Measurements from ENCODE around the gene FN3KRP. TPM values are rescaled to one million over a fixed set of nuclear protein-coding genes. Genes with fewer than 3 reads are reported as not detected.

Gene FN3KRP
- total RNA-seq, 4 donors from 2014 or later = 12.8 to 22.9 (median 18.2) TPM

DNA sequence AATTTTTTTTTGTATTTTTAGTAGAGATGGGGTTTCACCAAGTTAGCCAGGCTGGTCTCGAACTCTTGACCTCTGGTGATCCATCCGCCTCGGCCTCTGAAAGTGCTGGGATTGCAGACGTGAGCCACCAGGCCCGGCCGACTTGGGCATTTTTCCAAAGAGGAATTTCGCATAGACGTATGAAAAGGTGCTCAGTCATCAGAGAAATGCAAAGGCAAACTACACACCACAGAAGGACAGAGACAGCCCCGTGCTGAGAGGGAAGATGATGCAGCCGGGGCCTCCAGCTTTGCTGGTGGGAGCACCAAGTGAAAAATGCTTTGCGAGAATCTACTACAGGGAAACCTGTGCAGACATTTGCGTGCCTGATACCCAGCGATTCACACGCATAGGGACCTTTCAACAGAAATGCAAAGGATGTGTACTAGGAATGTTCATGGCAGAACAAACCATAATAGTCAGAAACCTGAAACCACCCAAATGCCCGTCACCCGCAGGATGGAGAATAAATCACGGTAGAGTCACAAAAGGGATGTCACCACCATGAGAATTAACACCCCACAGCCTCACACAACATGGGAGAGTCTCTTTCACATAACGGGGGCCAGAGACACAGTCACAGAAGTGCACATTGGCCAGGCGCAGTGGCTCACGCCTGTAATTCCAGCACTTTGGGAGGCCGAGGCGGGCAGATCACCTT is 23.2 kb upstream of the FN3KRP start:
- TF ChIP-seq POLR2A (IDR thresholded peaks at IDR 0.05) = no peak
- no peak for TF ChIP-seq EP300 (IDR thresholded peaks at IDR 0.05)
- TF ChIP-seq, protein P1, sequence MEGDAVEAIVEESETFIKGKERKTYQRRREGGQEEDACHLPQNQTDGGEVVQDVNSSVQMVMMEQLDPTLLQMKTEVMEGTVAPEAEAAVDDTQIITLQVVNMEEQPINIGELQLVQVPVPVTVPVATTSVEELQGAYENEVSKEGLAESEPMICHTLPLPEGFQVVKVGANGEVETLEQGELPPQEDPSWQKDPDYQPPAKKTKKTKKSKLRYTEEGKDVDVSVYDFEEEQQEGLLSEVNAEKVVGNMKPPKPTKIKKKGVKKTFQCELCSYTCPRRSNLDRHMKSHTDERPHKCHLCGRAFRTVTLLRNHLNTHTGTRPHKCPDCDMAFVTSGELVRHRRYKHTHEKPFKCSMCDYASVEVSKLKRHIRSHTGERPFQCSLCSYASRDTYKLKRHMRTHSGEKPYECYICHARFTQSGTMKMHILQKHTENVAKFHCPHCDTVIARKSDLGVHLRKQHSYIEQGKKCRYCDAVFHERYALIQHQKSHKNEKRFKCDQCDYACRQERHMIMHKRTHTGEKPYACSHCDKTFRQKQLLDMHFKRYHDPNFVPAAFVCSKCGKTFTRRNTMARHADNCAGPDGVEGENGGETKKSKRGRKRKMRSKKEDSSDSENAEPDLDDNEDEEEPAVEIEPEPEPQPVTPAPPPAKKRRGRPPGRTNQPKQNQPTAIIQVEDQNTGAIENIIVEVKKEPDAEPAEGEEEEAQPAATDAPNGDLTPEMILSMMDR (IDR thresholded peaks at IDR 0.05) = no peak
- no peak for TF ChIP-seq POLR2AphosphoS5 (IDR thresholded peaks at IDR 0.05)
- no peak overlapping the region for H3K4me3 ChIP-seq
- WGBS, 2 donors (ENCODE audit: low coverage in 1 of 2) = 91 to 92% methylated on average over 9 to 19 of the region's 22 CpGs
- H3K27me3 ChIP-seq = no peaks in the 10 kb centered on the region
- H3K9me3 ChIP-seq = peaks cover 0 to 9% (median 0%) of the 10 kb centered on the region in 3 donors
- no peak for ATAC-seq
- peaks cover 0 to 14% (median 8%) of the 10 kb centered on the region in 3 donors for H3K4me1 ChIP-seq
- peaks cover 0 to 14% of the 10 kb centered on the region in 2 donors for H3K36me3 ChIP-seq
- no peak overlapping the region for H3K27ac ChIP-seq

DNA sequence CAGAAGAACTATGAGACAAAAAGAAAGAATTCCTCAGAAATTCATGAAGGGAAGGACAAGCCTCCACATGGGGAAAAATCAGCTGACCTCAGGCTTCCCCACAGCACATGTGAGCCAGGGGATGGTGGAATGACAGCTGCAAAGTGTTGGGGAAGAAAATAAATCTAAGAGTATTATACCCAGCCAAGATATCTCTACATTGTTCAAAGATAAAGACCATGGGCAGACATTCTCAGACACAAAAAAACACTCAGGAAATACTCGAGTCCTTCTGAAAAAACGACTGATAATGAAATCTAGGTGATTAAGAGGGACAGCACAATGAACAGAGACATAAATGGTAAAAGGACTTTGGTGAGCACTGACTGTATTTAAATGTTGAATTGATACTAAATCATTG is 21.9 kb upstream of the FN3KRP start:
- TF ChIP-seq POLR2A (IDR thresholded peaks at IDR 0.05) (no peak), POLR2AphosphoS5 (IDR thresholded peaks at IDR 0.05) (no peak), EP300 (IDR thresholded peaks at IDR 0.05) (no peak)
- TF ChIP-seq, protein P1 (IDR thresholded peaks at IDR 0.05) = no peak
- peaks cover 0 to 23% (median 12%) of the 10 kb centered on the region in 3 donors for H3K4me1 ChIP-seq
- peaks cover 0 to 9% (median 0%) of the 10 kb centered on the region in 3 donors for H3K9me3 ChIP-seq
- no peak overlapping the region for H3K4me3 ChIP-seq
- H3K27ac ChIP-seq = no peak overlapping the region
- 56 to 75% methylated on average over 2 of the region's 2 CpGs for WGBS, 2 donors (ENCODE audit: low coverage in 1 of 2)
- peaks cover 0 to 14% of the 10 kb centered on the region in 2 donors for H3K36me3 ChIP-seq
- ATAC-seq = no peak
- no peaks in the 10 kb centered on the region for H3K27me3 ChIP-seq

DNA sequence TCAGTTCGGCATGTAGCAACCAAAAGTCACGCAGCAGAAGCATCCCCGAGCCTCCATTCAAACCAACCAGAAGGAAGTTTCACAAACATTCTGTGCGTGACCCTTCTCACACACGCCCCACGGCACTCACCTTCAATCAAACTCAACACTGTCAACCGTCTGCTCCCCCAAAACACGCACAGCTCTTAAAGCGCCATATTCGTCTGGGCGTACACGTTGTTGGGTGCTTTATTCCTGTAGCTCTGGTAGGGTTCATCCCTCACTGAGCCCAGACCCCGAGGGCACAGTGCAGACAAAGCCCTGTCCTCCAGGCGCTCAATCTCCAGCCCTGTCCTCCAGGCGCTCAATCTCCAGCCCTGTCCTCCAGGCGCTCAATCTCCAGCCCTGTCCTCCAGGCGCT is 20.2 kb upstream of the FN3KRP start:
- Histone ChIP-seq H3K4me3 (no peak overlapping the region), H3K27ac (no peak overlapping the region), H3K36me3 (peaks cover 0 to 5% of the 10 kb centered on the region in 2 donors), H3K27me3 (no peaks in the 10 kb centered on the region), H3K4me1 (peaks cover 0 to 25% (median 12%) of the 10 kb centered on the region in 3 donors), H3K9me3 (peaks cover 0 to 9% (median 0%) of the 10 kb centered on the region in 3 donors)
- WGBS, 2 donors (ENCODE audit: low coverage in 1 of 2) = 85 to 96% methylated on average over 6 to 12 of the region's 17 CpGs
- ATAC-seq = no peak
- TF ChIP-seq, protein P1 (IDR thresholded peaks at IDR 0.05) = no peak
- no peak for TF ChIP-seq EP300 (IDR thresholded peaks at IDR 0.05)

DNA sequence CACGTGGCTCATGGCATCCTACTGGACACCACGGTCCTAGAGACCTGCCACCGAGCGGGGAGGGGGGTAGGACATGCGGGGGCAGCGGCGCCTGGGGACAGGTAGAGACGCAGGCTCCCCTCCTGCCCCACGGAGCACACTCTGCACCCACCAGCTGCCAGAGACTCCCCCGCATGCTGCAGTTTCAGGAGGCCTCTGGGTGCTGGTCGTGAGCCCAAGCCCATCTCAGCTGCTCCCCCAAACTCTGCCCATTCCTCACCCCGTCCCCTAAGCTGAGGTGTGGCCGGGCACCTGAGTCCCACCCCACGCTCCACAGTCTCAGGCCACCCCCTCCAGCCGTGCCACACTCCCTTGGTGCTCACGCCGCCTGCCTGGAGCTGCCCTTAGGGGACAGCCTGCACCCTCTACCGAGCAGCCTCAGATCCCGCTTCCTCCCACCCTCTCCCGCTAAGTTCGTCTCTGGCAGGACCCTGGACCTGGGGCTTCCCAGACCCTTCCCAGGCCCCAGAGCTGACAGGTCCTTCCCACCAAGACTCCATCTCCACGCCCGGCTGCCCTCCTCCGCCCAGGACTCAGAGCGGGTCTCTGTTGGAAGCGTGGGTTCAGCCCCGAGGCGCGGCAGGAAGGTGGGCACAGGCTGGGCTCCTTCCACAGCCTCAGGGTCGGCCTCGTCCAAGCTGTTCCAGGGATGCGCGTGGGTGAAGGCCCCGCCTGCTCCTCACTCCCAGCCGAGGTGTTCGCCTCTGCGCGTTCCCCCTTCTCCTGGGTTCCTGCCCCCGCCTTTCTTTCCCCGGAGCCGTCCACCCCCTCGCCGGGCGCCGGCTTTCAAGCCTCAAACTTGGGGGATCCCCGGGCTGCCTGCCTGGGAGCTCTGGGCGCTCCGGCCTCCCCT is 19.3 kb upstream of the FN3KRP start:
- H3K36me3 ChIP-seq = no peaks in the 10 kb centered on the region
- WGBS, 2 donors (ENCODE audit: low coverage in 1 of 2) = 27 to 35% methylated on average over 3 to 5 of the region's 48 CpGs
- no peak for TF ChIP-seq POLR2AphosphoS5 (IDR thresholded peaks at IDR 0.05)
- TF ChIP-seq POLR2A (IDR thresholded peaks at IDR 0.05) = no peak
- no peak for TF ChIP-seq EP300 (IDR thresholded peaks at IDR 0.05)
- TF ChIP-seq, protein P1 (IDR thresholded peaks at IDR 0.05) = no peak
- ATAC-seq = no peak
- peak overlapping the region in 1 of 4 donors; percentile 81 for H3K27ac ChIP-seq
- H3K9me3 ChIP-seq = peaks cover 0 to 9% (median 0%) of the 10 kb centered on the region in 3 donors
- no peaks in the 10 kb centered on the region for H3K27me3 ChIP-seq
- peaks cover 0 to 25% (median 12%) of the 10 kb centered on the region in 3 donors for H3K4me1 ChIP-seq
- peak overlapping the region; percentile 65 to 92 for H3K4me3 ChIP-seq

All from gastroesophageal sphincter (tissue), 4 donors.